ENCODE data around the gene PHTF1. TPM values are rescaled to one million over a fixed set of nuclear protein-coding genes. Genes with fewer than 3 reads are reported as not detected.

PHTF1 gene
- total RNA-seq, 4 donors from 2014 or later: 10.0 to 14.8 (median 11.1) TPM

- no peaks in the 10 kb centered on the region for H3K9me3 ChIP-seq
- no peak for ATAC-seq
- TF ChIP-seq EP300 (IDR thresholded peaks at IDR 0.05): no peak
- TF ChIP-seq POLR2AphosphoS5 (IDR thresholded peaks at IDR 0.05): no peak
- no peak for TF ChIP-seq POLR2A (IDR thresholded peaks at IDR 0.05)
- no peak for TF ChIP-seq CTCF (IDR thresholded peaks at IDR 0.05)
- H3K27ac ChIP-seq: no peak overlapping the region
- no peaks in the 10 kb centered on the region for H3K36me3 ChIP-seq
- 65 to 79% methylated on average over 7 to 8 of the region's 8 CpGs for WGBS, 2 donors (ENCODE audit: low coverage in 1 of 2)
- H3K4me3 ChIP-seq: no peak overlapping the region
- H3K27me3 ChIP-seq: no peaks in the 10 kb centered on the region
- H3K4me1 ChIP-seq: peaks cover 4 to 87% (median 9%) of the 10 kb centered on the region in 3 donors
Observed at GRCh38 chr1:113804421-113805255, 45.4 kb upstream of the PHTF1 start.

- Histone ChIP-seq H3K4me1 (peaks cover 4 to 89% (median 8%) of the 10 kb centered on the region in 3 donors), H3K36me3 (peaks cover 0 to 4% of the 10 kb centered on the region in 2 donors), H3K9me3 (no peaks in the 10 kb centered on the region), H3K27ac (no peak overlapping the region), H3K4me3 (no peak overlapping the region), H3K27me3 (no peaks in the 10 kb centered on the region)
- TF ChIP-seq POLR2A (IDR thresholded peaks at IDR 0.05) (no peak), POLR2AphosphoS5 (IDR thresholded peaks at IDR 0.05) (no peak), EP300 (IDR thresholded peaks at IDR 0.05) (no peak), CTCF (IDR thresholded peaks at IDR 0.05) (no peak)
- ATAC-seq: no peak
- WGBS, 2 donors (ENCODE audit: low coverage in 1 of 2): 87 to 95% methylated on average over 3 of the region's 3 CpGs
Observed at GRCh38 chr1:113802367-113803007, 43.2 kb upstream of the PHTF1 start.

GRCh38 chr1:113800487-113800886 lies 41.2 kb upstream of the PHTF1 start:
- no peaks in the 10 kb centered on the region for H3K27me3 ChIP-seq
- peaks cover 4 to 77% (median 8%) of the 10 kb centered on the region in 3 donors for H3K4me1 ChIP-seq
- WGBS, 2 donors (ENCODE audit: low coverage in 1 of 2): 48 to 59% methylated on average over 3 of the region's 3 CpGs
- peaks cover 0 to 22% of the 10 kb centered on the region in 2 donors for H3K36me3 ChIP-seq
- H3K4me3 ChIP-seq: no peak overlapping the region
- no peaks in the 10 kb centered on the region for H3K9me3 ChIP-seq
- no peak for ATAC-seq
- no peak overlapping the region for H3K27ac ChIP-seq
- TF ChIP-seq POLR2AphosphoS5 (IDR thresholded peaks at IDR 0.05) (no peak), EP300 (IDR thresholded peaks at IDR 0.05) (no peak), POLR2A (IDR thresholded peaks at IDR 0.05) (no peak), CTCF (IDR thresholded peaks at IDR 0.05) (no peak)

- H3K9me3 ChIP-seq: no peaks in the 10 kb centered on the region
- H3K4me1 ChIP-seq: peaks cover 0 to 64% (median 4%) of the 10 kb centered on the region in 3 donors
- no peak overlapping the region for H3K27ac ChIP-seq
- H3K27me3 ChIP-seq: no peaks in the 10 kb centered on the region
- no peak for ATAC-seq
- H3K4me3 ChIP-seq: no peak overlapping the region
- peaks cover 0 to 30% of the 10 kb centered on the region in 2 donors for H3K36me3 ChIP-seq
- WGBS, 2 donors (ENCODE audit: low coverage in 1 of 2): 87 to 91% methylated on average over 4 of the region's 4 CpGs
- no peak for TF ChIP-seq EP300 (IDR thresholded peaks at IDR 0.05)
- no peak for TF ChIP-seq CTCF (IDR thresholded peaks at IDR 0.05)
- no peak for TF ChIP-seq POLR2AphosphoS5 (IDR thresholded peaks at IDR 0.05)
- TF ChIP-seq POLR2A (IDR thresholded peaks at IDR 0.05): no peak
Observed at GRCh38 chr1:113797472-113797871, 38.2 kb upstream of the PHTF1 start.

Measured in gastroesophageal sphincter (tissue), 4 donors.